HL-60 (cell line): Measurements from ENCODE around the gene FBXL15.

Source experiments
- CTCF ChIP-seq: IDR thresholded peaks from one replicate; pipeline ENCODE4 v1.5.1; 2011; ENCODE audit warnings: low read length, control low read depth, inconsistent platforms; ENCODE audit not compliant: insufficient read depth
- GABPA ChIP-seq: IDR thresholded peaks from 2 replicates; pipeline ENCODE4 v1.6.1; 2012; ENCODE audit warnings: low read depth
- POLR2AphosphoS5 ChIP-seq: IDR thresholded peaks from 2 replicates; pipeline ENCODE4 v1.6.1; 2012; ENCODE audit warnings: low read depth
- SPI1 ChIP-seq: IDR thresholded peaks from 2 replicates; pipeline ENCODE4 v1.6.1; 2012; ENCODE audit warnings: low read depth, mild to moderate bottlenecking, borderline replicate concordance
- TF ChIP-seq, protein P1 (sequence below): IDR thresholded peaks from 2 replicates; pipeline ENCODE4 v1.6.1; 2012; ENCODE audit warnings: low read depth; ENCODE audit not compliant: insufficient replicate concordance

GRCh38 chr10:102410429-102411073 is 10.1 kb upstream of the FBXL15 start:
- no peak for TF ChIP-seq CTCF
- TF ChIP-seq POLR2AphosphoS5: no peak
- TF ChIP-seq GABPA: no peak
- TF ChIP-seq, protein P1, sequence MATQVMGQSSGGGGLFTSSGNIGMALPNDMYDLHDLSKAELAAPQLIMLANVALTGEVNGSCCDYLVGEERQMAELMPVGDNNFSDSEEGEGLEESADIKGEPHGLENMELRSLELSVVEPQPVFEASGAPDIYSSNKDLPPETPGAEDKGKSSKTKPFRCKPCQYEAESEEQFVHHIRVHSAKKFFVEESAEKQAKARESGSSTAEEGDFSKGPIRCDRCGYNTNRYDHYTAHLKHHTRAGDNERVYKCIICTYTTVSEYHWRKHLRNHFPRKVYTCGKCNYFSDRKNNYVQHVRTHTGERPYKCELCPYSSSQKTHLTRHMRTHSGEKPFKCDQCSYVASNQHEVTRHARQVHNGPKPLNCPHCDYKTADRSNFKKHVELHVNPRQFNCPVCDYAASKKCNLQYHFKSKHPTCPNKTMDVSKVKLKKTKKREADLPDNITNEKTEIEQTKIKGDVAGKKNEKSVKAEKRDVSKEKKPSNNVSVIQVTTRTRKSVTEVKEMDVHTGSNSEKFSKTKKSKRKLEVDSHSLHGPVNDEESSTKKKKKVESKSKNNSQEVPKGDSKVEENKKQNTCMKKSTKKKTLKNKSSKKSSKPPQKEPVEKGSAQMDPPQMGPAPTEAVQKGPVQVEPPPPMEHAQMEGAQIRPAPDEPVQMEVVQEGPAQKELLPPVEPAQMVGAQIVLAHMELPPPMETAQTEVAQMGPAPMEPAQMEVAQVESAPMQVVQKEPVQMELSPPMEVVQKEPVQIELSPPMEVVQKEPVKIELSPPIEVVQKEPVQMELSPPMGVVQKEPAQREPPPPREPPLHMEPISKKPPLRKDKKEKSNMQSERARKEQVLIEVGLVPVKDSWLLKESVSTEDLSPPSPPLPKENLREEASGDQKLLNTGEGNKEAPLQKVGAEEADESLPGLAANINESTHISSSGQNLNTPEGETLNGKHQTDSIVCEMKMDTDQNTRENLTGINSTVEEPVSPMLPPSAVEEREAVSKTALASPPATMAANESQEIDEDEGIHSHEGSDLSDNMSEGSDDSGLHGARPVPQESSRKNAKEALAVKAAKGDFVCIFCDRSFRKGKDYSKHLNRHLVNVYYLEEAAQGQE: no peak
- TF ChIP-seq SPI1: no peak
